HL-60/S4 treated with retinoic acid at 250 ng/mL for 4 days and 3 days (cell line): ENCODE results near the gene MORN1.

Source experiments
- in situ Hi-C: fragments of 300-500 bp; cut with MboI; formaldehyde crosslinking; loops from 2 replicates; pipeline ENCODE4 v1.7.0; 2022; ENCODE audit warnings: low sequenced_read_pairs

MORN1 gene

GRCh38 chr1:2354511-2355372, 36.6 kb downstream of the MORN1 start:
- in situ Hi-C loops, result loop anchor here (25.0 kb wide), 1 partner anchor 392 kb away; no protein-coding TSS in a partner anchor

- in situ Hi-C loops, result loop anchor here (25.0 kb wide), 1 partner anchor 391 kb away; no protein-coding TSS in a partner anchor
These were observed 37.6 kb downstream of the MORN1 start for GRCh38 chr1:2353551-2354438.

DNA sequence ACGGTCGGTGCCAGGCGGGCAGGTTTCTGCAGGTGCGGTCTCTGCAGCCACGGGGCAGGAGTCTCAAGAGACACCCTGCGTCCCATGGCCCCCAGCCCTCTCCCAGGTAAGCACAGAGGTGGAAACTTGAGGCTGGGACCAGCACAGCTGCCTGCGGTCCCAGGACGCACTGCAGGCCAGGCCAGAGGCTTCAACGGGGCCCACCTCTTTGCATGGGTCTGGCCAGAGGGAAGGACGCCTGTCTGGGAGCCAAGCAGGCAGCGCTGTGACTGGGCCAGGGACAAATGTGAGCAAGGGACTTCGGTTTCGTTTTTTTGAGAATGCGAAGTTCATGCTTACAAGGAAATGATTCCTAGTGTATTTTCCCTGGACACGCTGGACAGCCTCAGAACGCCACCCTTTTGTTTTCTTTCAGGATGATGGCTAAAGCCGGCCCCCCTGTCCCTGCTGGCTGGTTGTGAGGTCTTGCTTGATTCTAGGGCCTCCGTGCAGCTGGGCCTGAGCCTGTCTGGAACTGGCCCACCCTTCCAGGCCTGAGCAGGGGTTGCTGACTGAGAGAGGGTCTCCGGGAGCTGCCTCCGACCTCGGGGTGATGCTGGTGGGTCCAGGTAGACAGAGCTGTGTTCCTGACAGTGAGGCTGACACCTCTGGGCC, 38.3 kb downstream of the MORN1 start:
- in situ Hi-C loops, result loop anchor here (25.0 kb wide), 1 partner anchor 391 kb away; no protein-coding TSS in a partner anchor

DNA sequence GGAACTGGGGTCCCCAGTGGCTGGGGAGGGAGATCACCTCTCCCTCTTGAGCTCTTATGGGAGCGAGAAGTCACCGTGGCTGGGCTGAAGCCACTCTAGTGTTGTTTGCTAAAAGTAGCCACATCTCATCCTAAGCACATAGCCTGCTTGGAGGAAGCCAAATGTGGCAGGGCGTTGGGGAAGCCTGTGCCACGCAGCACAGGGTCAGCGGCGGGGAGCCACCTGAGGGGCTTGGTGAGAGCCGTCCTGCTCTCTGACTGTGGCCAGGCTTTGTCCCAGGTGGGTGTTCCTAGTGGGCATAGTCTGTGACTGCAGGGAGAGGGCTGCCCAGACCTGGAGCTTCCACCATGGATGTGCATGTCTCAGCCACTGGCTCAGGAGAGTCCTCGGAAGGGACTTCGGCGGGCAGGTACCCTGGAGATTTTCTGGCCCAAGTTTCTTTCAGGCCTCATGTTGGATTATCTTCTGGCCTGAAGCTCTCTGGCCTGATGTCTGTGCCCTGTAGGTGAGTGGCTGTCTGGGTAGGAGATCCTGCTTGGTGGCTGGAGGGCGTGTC, 38.9 kb downstream of the MORN1 start:
- in situ Hi-C loops, result loop anchor here (25.0 kb wide), 1 partner anchor 390 kb away; no protein-coding TSS in a partner anchor

- in situ Hi-C loops, result loop anchor here (25.0 kb wide), 1 partner anchor 389 kb away; no protein-coding TSS in a partner anchor
These were observed 39.6 kb downstream of the MORN1 start for GRCh38 chr1:2351723-2352122.

- in situ Hi-C loops, result loop anchor here (25.0 kb wide), 1 partner anchor 389 kb away; no protein-coding TSS in a partner anchor
These were observed 40.3 kb downstream of the MORN1 start for GRCh38 chr1:2350911-2351655.

- in situ Hi-C loops, result loop anchor here (25.0 kb wide), 1 partner anchor 388 kb away; no protein-coding TSS in a partner anchor
These were observed 40.9 kb downstream of the MORN1 start for GRCh38 chr1:2350501-2350900.

DNA sequence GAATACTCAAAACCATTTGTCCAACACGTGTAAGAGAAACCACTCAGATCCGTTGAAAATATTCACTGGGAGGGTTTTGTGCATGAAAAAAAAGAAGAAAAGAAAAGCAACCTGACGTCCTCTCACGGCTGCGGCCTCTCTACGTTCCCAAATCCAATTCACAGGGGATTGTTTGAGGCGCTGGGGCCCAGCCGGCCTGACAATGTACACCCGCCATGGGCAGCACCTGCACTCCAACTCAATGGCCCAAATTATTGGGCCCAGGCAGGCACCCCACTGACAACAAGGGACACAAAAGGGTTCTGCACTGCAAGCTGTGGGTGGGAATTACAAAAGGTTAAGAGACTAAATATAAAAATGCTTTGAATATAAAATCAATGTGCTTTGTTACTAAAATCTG, 41.5 kb downstream of the MORN1 start:
- in situ Hi-C loops, result loop anchor here (25.0 kb wide), 1 partner anchor 388 kb away; no protein-coding TSS in a partner anchor

DNA sequence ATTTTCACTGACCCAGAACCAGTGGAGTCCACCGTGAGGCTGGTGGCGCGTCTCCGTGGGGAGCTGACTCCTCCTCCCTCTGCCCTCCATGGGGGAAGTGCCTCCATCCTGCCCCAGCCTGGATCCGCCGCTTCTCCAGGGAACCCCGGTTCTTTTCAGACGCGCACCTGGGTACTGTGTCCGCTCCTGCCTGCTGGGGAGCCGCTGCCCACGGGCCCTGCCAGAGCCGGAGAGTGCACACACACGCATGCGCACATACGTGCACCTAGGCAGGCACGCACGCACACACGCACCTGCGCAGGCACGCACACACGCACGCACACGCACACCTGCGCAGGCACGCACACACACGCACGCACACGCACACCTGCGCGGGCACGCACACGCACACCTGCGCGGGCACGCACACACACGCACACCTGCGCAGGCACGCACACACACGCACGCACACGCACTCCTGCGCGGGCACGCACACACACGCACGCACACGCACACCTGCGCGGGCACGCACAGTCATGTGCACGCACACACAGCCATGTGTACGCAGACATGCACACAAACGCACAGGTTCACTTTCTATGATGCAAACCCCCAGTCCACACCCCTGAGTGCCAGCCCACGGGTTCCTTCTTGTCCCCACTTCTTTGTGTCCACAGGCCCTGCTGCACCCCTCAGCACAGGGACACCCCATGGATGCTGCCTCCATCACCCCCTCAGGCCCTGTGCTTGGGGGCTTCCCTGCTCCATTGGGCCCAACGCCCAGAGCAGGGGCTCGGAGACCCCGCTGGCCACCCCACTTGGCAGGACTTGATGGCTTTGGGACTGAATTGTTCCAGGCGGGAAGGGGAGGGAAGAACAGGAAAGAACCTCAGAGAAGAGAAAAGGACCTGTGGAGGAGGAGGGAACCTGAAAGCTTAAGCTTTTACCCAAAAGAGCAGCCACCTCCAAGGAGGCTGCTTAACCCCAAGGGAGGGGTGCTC, 42.7 kb downstream of the MORN1 start:
- in situ Hi-C loops, result no loop called here

GRCh38 chr1:2347896-2348295, 43.5 kb downstream of the MORN1 start:
- in situ Hi-C loops, result no loop called here

GRCh38 chr1:2347409-2347785, 44.0 kb downstream of the MORN1 start:
- in situ Hi-C loops, result no loop called here

GRCh38 chr1:2346691-2347408, 44.5 kb downstream of the MORN1 start:
- in situ Hi-C loops, result no loop called here

GRCh38 chr1:2345297-2346075, 45.9 kb downstream of the MORN1 start:
- in situ Hi-C loops, result no loop called here

- in situ Hi-C loops, result no loop called here
These were observed 46.5 kb downstream of the MORN1 start for GRCh38 chr1:2344744-2345296.

- in situ Hi-C loops, result no loop called here
These were observed 47.2 kb downstream of the MORN1 start for GRCh38 chr1:2344121-2344681.
